ENCODE results near the gene ATP2C2. TPM values are rescaled to one million over a fixed set of nuclear protein-coding genes. Genes with fewer than 3 reads are reported as not detected.

Gene ATP2C2
- total RNA-seq, 1 experiment from 2014 or later = 20.3 TPM

- Histone ChIP-seq H3K4me3 (replicated peaks in 1 of 2; ENCODE audit: low read depth in 1 of 2, low read length in 2 of 2) (no peak overlapping the region), H3K9me2 (ENCODE audit: insufficient read depth) (no peaks in the 10 kb centered on the region), H2AFZ (ENCODE audit: low read depth, low read length, poor library complexity, severe bottlenecking) (no peak overlapping the region), H3K4me1 (ENCODE audit: control insufficient read depth in 1 of 2, insufficient read depth in 2 of 2, low read length in 2 of 2) (peaks cover 0 to 12% of the 10 kb centered on the region in 2 experiments; a peak in 2 of 4 replicates), H3K36me3 (ENCODE audit: control insufficient read depth in 1 of 2, insufficient read depth in 2 of 2, low read length in 2 of 2) (no peaks in the 10 kb centered on the region), H3K9me3 (ENCODE audit: control insufficient read depth in 1 of 2, insufficient read depth in 1 of 2, low read depth in 1 of 2, low read length in 2 of 2) (peaks cover 1 to 4% of the 10 kb centered on the region in 2 experiments; a peak in 2 of 4 replicates), H3K4me2 (ENCODE audit: low read length) (peak overlapping the region; percentile 42), H3K27ac (ENCODE audit: low read depth, low read length) (no peak overlapping the region), H3K79me2 (ENCODE audit: insufficient read depth, low read length) (no peaks in the 10 kb centered on the region), H4K20me1 (ENCODE audit: insufficient read depth) (no peaks in the 10 kb centered on the region), H3K9ac (ENCODE audit: low read length) (no peak overlapping the region), H3K27me3 (ENCODE audit: insufficient read depth, low read length) (no peaks in the 10 kb centered on the region)
- CTCF ChIA-PET = no interaction called here
- intact Hi-C loops (cut with micrococcal nuclease) = no loop called here
- ATAC-seq (peak; percentile 72), DNase-seq (ENCODE audit: low read depth, low spot score) (no peak)
- RAD21 ChIA-PET (ENCODE audit: low non-redundant PET in 1 of 2, low total read pairs in 2 of 2, uncharacterized antibody in 2 of 2, unreplicated experiment in 2 of 2) = no interaction called here
- no TSS peak for BruUV-seq (replicated peaks)
- POLR2A ChIA-PET = interaction anchor here (0.8 kb wide), 1 partner anchor 16 kb away, joined by 3 read pairs; no protein-coding TSS in a partner anchor
- TF ChIP-seq ATF3 (IDR thresholded peaks at IDR 0.05) (no peak), RAD21 (IDR thresholded peaks at IDR 0.05; ENCODE audit: low read depth) (no peak), POLR2AphosphoS5 (IDR thresholded peaks at IDR 0.05; ENCODE audit: low read depth, low read length) (no peak), SIN3A (IDR thresholded peaks at IDR 0.05; ENCODE audit: low read depth) (no peak), CBX3 (IDR thresholded peaks at IDR 0.05; ENCODE audit: low read depth) (no peak), YY1 (IDR thresholded peaks at IDR 0.05; ENCODE audit: extremely low read depth, insufficient replicate concordance, low read depth, low read length) (no peak)
Observed at GRCh38 chr16:84390131-84390785, 21.9 kb downstream of the ATP2C2 start.

GRCh38 chr16:84391151-84392030, 23.1 kb downstream of the ATP2C2 start:
- no peak for DNase-seq (ENCODE audit: low read depth, low spot score)
- H3K9me2 ChIP-seq (ENCODE audit: insufficient read depth) = no peaks in the 10 kb centered on the region
- RAD21 ChIA-PET (ENCODE audit: low non-redundant PET in 1 of 2, low total read pairs in 2 of 2, uncharacterized antibody in 2 of 2, unreplicated experiment in 2 of 2) = no interaction called here
- no peak overlapping the region for H3K9ac ChIP-seq (ENCODE audit: low read length)
- H3K4me1 ChIP-seq (ENCODE audit: control insufficient read depth in 1 of 2, insufficient read depth in 2 of 2, low read length in 2 of 2) = peaks cover 0 to 12% of the 10 kb centered on the region in 2 experiments; a peak in 3 of 4 replicates
- H3K27ac ChIP-seq (ENCODE audit: low read depth, low read length) = no peak overlapping the region
- H2AFZ ChIP-seq (ENCODE audit: low read depth, low read length, poor library complexity, severe bottlenecking) = no peak overlapping the region
- no peak for ATAC-seq
- H3K27me3 ChIP-seq (ENCODE audit: insufficient read depth, low read length) = no peaks in the 10 kb centered on the region
- BruUV-seq (replicated peaks) = no TSS peak
- H3K36me3 ChIP-seq (ENCODE audit: control insufficient read depth in 1 of 2, insufficient read depth in 2 of 2, low read length in 2 of 2) = no peaks in the 10 kb centered on the region
- TF ChIP-seq ZFX (IDR thresholded peaks at IDR 0.05) (0 out of 2 replicates have a peak, but pooled peaks have one; percentile 4), POLR2A (IDR thresholded peaks at IDR 0.05; ENCODE audit: borderline replicate concordance, extremely low read depth, insufficient read depth, insufficient read length) (no peak)
- intact Hi-C loops (cut with micrococcal nuclease) = no loop called here
- no peaks in the 10 kb centered on the region for H3K79me2 ChIP-seq (ENCODE audit: insufficient read depth, low read length)
- POLR2A ChIA-PET = no interaction called here
- CTCF ChIA-PET = no interaction called here
- no peaks in the 10 kb centered on the region for H4K20me1 ChIP-seq (ENCODE audit: insufficient read depth)
- no peak overlapping the region for H3K4me3 ChIP-seq (replicated peaks in 1 of 2; ENCODE audit: low read depth in 1 of 2, low read length in 2 of 2)
- H3K9me3 ChIP-seq (ENCODE audit: control insufficient read depth in 1 of 2, insufficient read depth in 1 of 2, low read depth in 1 of 2, low read length in 2 of 2) = no peaks in the 10 kb centered on the region
- H3K4me2 ChIP-seq (ENCODE audit: low read length) = no peak overlapping the region

All from HCT116 (cell line).